Epithelial cell of prostate (primary cell): ENCODE measurements around the gene DEPDC1B.
A peak's percentile ranks its signal among the peaks of the same experiment; 100 is the strongest.
"Not testable (repeated sequence)": the region's sequence is repeated elsewhere in the genome, so short reads cannot be mapped to it uniquely, and the experiment has no call there.

Source experiments
- DNase-seq: peaks from one replicate; pipeline ENCODE4 v3.0.0-alpha.2; 2011; ENCODE audit warnings: low read depth, low spot score
- H3K27ac ChIP-seq: fragments of 450-650 bp; 2 replicates; pipeline ENCODE4 v1.5.1; 2017; ENCODE audit warnings: mild to moderate bottlenecking

DEPDC1B gene

DNA sequence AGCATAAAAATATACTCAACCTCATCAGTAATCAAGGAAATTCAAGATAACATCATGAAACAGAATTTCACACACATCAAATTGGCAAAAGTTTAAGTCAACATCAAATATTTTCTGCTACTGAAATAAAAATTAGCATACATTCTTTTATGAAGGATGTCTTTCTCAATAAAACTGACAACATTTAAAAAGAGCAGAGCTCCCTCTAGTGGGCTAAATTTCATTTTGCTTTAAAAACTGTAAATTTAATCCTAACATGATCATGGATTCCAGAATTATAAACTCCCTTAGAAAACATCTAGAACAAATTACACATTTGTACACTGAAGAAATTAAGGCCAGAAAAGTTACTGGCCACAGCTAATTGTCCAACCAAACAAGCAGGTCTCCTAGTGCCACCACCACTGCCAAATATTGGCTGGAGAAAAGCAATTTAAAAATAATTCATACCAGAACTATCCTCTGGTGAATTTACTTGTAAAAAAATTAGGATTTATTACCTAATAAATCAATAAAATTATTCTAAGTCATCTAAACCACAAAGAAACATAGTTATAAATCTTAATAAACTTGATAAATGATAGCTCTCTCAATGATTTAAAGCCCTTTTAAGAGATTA is 31.2 kb downstream of the DEPDC1B start:
- no peak for DNase-seq
- no peak overlapping the region for H3K27ac ChIP-seq

- DNase-seq, result peak; percentile 63
- H3K27ac ChIP-seq, result no peak overlapping the region
These were observed 47.9 kb downstream of the DEPDC1B start for GRCh38 chr5:60651872-60652620.

DNA sequence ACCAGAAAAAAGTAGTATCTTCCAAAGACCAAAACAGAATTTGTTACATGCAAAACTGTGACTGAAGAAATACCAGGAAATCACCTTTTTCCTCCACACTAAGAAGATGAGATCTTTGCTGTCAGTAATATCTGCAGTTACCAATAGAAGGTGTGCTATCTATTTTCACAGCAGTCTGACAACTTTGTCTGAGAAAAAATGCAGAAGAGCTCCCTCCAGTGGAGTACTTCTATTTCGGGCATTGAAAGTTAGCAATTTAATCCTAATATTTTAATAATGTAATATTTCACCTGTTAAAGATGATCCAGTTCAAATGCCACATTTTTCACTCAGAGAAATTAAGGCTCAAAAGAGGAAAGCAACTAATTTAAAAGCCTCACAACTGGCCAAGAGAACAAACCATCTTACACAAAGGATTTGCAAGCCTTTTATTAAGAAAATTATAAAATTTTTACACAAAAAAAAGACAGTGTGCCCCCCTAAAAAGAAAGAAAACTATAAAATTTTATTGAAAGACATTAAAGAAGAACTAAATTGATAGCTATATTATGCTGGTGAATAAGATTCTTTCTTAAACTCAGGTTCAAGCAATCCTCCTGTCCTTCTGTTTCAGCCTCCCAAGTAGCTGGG is 50.6 kb downstream of the DEPDC1B start:
- no peak for DNase-seq

DNA sequence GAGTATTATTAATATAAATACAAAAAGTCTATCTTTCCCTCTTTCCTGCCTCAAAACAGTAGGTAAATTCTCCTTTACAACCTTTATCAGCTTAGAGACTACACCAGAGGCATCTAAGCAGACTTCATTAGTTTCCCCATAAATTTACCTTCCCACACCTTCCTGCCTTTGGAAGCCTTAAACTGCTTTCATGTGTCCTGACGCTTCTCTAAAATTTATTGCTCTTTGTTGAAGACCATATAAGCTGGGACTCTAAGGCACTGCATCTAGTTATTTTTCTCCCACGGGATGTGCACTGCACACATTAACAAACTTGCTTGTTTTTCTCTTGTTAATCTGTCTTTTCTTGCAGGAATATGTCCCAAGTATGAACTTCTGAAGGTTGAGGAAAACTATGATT is 51.8 kb downstream of the DEPDC1B start:
- H3K27ac ChIP-seq, result no peak overlapping the region
- no peak for DNase-seq

More for the DNA sequence above, 50.6 kb downstream of the DEPDC1B start:
- H3K27ac ChIP-seq, result no peak overlapping the region

- DNase-seq, result no peak
- H3K27ac ChIP-seq, result no peak overlapping the region
These were observed 59.1 kb downstream of the DEPDC1B start for GRCh38 chr5:60640901-60641300.

DNA sequence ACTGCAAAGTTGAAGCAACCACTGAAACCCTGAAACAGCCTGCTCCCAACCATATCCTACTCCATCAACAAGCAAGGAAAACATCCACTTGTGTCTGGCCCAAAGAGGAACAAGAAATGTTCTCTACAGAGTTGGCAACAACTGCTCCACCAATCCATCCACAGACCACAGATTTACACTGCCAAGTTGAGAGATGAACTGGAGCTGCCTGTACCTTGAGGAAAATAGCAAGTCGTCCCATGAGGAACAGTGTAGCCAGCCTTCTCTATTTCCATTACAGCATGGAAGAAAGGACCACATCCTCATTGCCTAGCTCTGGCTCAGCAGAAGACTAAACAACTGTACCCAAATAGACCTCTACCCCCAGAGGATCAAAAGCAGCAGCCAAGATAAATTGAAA is 60.4 kb downstream of the DEPDC1B start:
- H3K27ac ChIP-seq, result no peak overlapping the region
- DNase-seq, result no peak

DNA sequence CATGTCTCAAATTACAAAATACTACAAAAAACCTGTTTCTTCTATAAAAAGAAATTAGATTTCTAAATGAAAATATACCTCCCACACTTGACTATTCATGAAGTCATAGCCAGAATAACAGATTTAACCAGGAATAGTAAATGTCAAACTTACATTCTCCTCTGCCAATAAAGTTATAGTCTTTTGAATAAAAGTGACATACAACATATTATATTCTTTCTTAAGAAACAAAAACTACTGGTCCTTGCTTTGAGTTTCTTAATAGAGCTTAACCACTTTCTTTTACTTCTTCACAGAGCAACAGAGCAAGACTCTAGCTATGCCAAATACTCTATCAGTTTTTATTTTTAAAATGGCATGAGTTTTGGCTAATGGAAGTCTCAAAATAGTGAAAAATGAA is 61.7 kb downstream of the DEPDC1B start:
- DNase-seq, result no peak
- H3K27ac ChIP-seq, result no peak overlapping the region

DNA sequence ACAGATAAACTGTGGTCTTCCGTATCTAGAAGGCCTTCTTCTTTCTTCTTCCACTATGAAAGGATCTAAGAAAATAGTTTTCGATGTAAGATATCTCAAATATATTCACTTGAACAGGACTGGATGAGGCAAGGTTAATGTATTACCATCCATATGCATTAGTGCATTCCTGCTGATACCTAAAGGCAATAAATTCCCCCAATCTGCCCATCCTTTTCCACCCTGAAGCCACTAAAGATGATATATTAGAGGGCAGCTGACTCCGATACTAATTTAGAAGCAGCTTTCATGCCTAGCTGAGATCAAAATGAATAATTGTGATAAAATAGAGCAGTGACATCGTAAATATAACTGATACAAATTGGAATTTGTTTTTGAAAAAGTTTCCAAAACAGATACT is 63.3 kb downstream of the DEPDC1B start:
- no peak for DNase-seq
- no peak overlapping the region for H3K27ac ChIP-seq

- DNase-seq, result no peak
- no peak overlapping the region for H3K27ac ChIP-seq
These were observed 64.0 kb downstream of the DEPDC1B start for GRCh38 chr5:60636001-60636400.

DNA sequence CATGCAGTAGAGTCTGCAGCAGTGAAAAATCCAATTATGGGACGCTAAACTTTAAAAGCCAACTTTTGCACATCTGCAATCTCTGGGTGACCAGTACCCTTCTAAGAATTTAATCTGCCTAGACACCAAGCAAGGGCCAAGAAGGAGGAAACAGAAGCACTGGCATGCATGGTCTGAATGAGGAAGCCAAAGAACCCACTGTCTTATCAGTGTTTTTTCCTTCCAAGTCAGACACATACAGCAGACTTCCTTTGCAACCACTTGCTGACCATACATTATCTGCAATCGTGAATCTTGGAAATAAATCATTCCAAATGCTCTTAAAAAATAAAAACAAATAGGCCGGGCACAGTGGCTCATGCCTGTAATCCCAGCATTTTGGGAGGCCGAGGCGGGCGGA is 65.9 kb downstream of the DEPDC1B start:
- H3K27ac ChIP-seq, result no peak overlapping the region
- DNase-seq, result no peak

DNA sequence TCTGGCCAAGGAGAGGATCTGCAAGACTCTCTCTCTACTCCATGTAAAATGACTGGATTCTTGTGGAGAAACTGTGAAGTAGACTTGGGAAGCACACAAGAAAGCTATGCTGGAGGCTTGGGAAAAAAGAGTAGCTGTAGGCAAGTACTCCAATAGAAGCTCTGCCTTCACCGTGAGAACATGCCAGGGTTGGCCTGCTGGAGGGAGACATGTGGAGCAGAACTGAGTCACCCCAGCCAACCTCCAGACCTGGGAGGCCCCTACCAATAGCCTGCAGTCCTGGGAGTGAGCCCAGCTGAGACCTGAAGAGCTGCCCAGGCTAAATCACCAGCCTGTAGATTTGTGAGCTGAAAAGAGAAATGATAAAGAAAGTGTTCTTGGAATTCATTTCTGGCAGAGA is 66.6 kb downstream of the DEPDC1B start:
- no peak overlapping the region for H3K27ac ChIP-seq
- DNase-seq, result peak; percentile 14

- no peak for DNase-seq
- H3K27ac ChIP-seq, result no peak overlapping the region
These were observed 67.8 kb downstream of the DEPDC1B start for GRCh38 chr5:60632153-60632552.

DNA sequence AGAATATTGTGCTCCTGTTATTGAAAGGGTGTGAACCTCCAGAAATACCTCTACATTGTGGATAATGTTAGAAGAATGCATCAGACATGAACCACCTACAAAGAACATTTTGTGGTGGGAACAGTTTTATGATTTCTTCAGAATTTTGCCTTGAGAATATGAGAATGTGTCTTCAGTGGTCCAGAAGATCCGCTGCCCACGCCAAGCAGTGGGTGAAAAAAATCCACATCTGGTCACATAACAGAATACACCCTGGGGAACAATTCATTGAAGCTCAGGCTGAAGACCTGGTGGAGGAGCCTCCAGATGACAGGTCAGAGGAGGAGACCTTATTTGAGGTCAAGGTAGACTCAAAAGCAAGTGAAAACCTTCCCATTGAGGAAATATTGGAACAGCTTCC is 69.1 kb downstream of the DEPDC1B start:
- H3K27ac ChIP-seq, result no peak overlapping the region
- DNase-seq, result no peak

- no peak for DNase-seq
- H3K27ac ChIP-seq, result no peak overlapping the region
These were observed 69.8 kb downstream of the DEPDC1B start for GRCh38 chr5:60630179-60630578.

- DNase-seq, H3K27ac ChIP-seq: not testable (repeated sequence)
These were observed 75.1 kb downstream of the DEPDC1B start for GRCh38 chr5:60624875-60625274.

DNA sequence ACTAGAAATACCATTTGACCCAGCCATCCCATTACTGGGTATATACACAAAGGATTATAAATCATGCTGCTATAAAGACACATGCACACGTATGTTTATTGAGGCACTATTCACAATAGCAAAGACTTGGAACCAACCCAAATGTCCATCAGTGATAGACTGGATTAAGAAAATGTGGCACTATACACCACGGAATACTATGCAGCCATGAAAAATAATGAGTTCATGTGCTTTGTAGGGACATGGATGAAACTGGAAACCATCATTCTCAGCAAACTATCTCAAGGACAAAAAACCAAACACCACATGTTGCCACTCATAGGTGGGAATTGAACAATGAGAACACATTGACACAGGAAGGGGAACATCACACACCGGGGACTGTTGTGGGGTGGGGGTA is 79.2 kb downstream of the DEPDC1B start:
- not testable (repeated sequence) for H3K27ac ChIP-seq, DNase-seq

GRCh38 chr5:60613826-60614225 is 86.1 kb downstream of the DEPDC1B start:
- DNase-seq, result no peak
- H3K27ac ChIP-seq, result no peak overlapping the region

- DNase-seq, result no peak
- H3K27ac ChIP-seq, result no peak overlapping the region
These were observed 88.7 kb downstream of the DEPDC1B start for GRCh38 chr5:60611099-60611740.

DNA sequence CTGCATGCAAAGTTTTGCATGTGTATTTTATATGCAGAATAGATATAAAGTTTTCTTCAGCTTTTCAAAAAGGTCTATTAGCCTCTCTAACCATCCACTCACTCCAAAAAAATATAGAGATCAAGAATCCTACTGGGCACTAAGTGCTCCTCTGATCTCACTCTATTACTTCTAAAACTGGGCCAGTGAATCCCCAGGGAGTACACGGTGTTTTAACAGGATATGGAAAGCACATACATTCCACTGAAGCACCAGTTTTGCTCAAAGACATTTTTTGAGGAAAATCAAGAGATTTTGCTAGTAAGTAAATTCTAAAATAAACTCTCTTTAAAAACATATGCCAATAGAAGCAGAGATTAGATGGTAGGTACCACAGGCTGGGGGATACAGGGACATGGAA is 95.2 kb downstream of the DEPDC1B start:
- no peak for DNase-seq
- H3K27ac ChIP-seq, result no peak overlapping the region

- no peak overlapping the region for H3K27ac ChIP-seq
- DNase-seq, result no peak
These were observed 101.5 kb downstream of the DEPDC1B start for GRCh38 chr5:60598424-60598823.
